GM12878 (cell line): ENCODE measurements around the gene GREB1. TPM values are rescaled to one million over a fixed set of nuclear protein-coding genes. Genes with fewer than 3 reads are reported as not detected.

ENCODE experiments used
- ATAC-seq: fragments of 200-7000 bp; cut with Tn5 transposase; 3 replicates; pipeline ENCODE4 v1.9.1; 2020; ENCODE audit warnings: mild to moderate bottlenecking, moderate library complexity
- BruUV-seq: library from RNA; stranded (reverse); fragments of 400-500 nt; replicated peaks from 2 replicates; lab custom pipeline; 2021; lab: Mats Ljungman, UMichigan
- CTCF ChIA-PET: fragments of 300-600 bp; sonication (Branson Sonifier 250); formaldehyde crosslinking; extraction: SDS; loops from one replicate; lab custom pipeline; 2021; ENCODE audit warnings: inconsistent platforms; lab: Yijun Ruan, JAX
- POLR2A ChIA-PET: fragments of 350-600 bp; formaldehyde crosslinking; extraction: SDS; loops from one replicate; lab custom pipeline; 2021; ENCODE audit warnings: inconsistent platforms; lab: Charles Lee
- RAD21 ChIA-PET: fragments of 300-600 bp; sonication (Branson Sonifier 250); formaldehyde crosslinking; loops from one replicate; lab custom pipeline; 2023; ENCODE audit warnings: antibody characterized with exemption; ENCODE audit not compliant: unreplicated experiment; lab: Charles Lee
- SMC1A ChIA-PET: fragments of 300-600 bp; sonication (Branson Sonifier 250); formaldehyde crosslinking; loops from one replicate; lab custom pipeline; 2023; ENCODE audit not compliant: unreplicated experiment, uncharacterized antibody; lab: Charles Lee
- DNase-seq: peaks from one replicate; pipeline ENCODE4 v3.0.0-alpha.2; 2011; ENCODE audit warnings: low read depth, low spot score
- FAIRE-seq: peaks from 3 replicates; lab custom pipeline; 2011; peaks lifted over from hg19 to GRCh38; lab: Jason Lieb, UNC
- H2AFZ ChIP-seq: 2 replicates; pipeline ENCODE4 v1.6.0; 2011; ENCODE audit warnings: low read depth, low read length, control low read depth; ENCODE audit not compliant: control insufficient read depth
- H3K27ac ChIP-seq: 2 replicates; pipeline ENCODE4 v1.5.1; 2011; ENCODE audit warnings: control low read depth; ENCODE audit not compliant: control insufficient read depth, insufficient read depth
- H3K27me3 ChIP-seq, 2 experiments: replicated peaks in 1 of 2; 2 replicates each; pipeline versions ENCODE4 v1.6.0 to v1.6.1; 2011; ENCODE audit warnings: low read length in 1 of 2; ENCODE audit not compliant: control insufficient read depth in 2 of 2, insufficient read depth in 2 of 2
- H3K36me3 ChIP-seq, 2 experiments: 2 replicates each; pipeline ENCODE4 v1.5.1; 2011; ENCODE audit warnings: low read length in 1 of 2; ENCODE audit not compliant: control insufficient read depth in 2 of 2, insufficient read depth in 2 of 2
- H3K4me1 ChIP-seq: 2 replicates; pipeline ENCODE4 v1.6.1; 2011; ENCODE audit warnings: mild to moderate bottlenecking, low read length, moderate library complexity, mixed read lengths; ENCODE audit not compliant: control insufficient read depth, insufficient read depth
- H3K4me2 ChIP-seq: 2 replicates; pipeline ENCODE4 v1.6.0; 2011; ENCODE audit warnings: control low read depth; ENCODE audit not compliant: control insufficient read depth, insufficient read depth
- H3K4me3 ChIP-seq: fragments of 200-600 bp; sonication (generic); 2 replicates; pipeline ENCODE4 v1.5.1; 2016
- H3K79me2 ChIP-seq: 2 replicates; pipeline ENCODE4 v1.6.0; 2011; ENCODE audit warnings: low read length; ENCODE audit not compliant: control insufficient read depth, insufficient read depth
- H3K9ac ChIP-seq: 2 replicates; pipeline ENCODE4 v1.8.0; 2011; ENCODE audit warnings: low read length, control low read depth, mixed read lengths; ENCODE audit not compliant: control insufficient read depth, insufficient read depth
- H3K9me3 ChIP-seq: replicated peaks from 3 replicates; pipeline ENCODE4 v1.5.1; 2011; ENCODE audit warnings: mild to moderate bottlenecking, low read length; ENCODE audit not compliant: control insufficient read depth, insufficient read depth
- H4K20me1 ChIP-seq: 2 replicates; pipeline ENCODE4 v1.6.0; 2011; ENCODE audit not compliant: control insufficient read depth, insufficient read depth
- ATF3 ChIP-seq: IDR thresholded peaks from 2 replicates; pipeline ENCODE4 v1.6.1; 2011; ENCODE audit warnings: low read depth, mild to moderate bottlenecking, low read length, moderate library complexity, borderline replicate concordance; ENCODE audit errors: extremely low read depth
- E4F1 ChIP-seq: fragments of 450-650 bp; IDR thresholded peaks from 2 replicates; pipeline ENCODE4 v1.6.1; 2018; ENCODE audit warnings: borderline replicate concordance, mild to moderate bottlenecking; ENCODE audit not compliant: partially characterized antibody
- EGR1 ChIP-seq, 2 experiments: IDR thresholded peaks; 1 replicate in 1 of 2; 2 replicates in 1 of 2; pipeline ENCODE4 v1.6.1; 2011 to 2012; ENCODE audit warnings: low read depth in 2 of 2, low read length in 2 of 2, borderline replicate concordance in 1 of 2, mild to moderate bottlenecking in 1 of 2, moderate library complexity in 1 of 2
- HCFC1 ChIP-seq: fragments of 150-350 bp; IDR thresholded peaks from 2 replicates; pipeline ENCODE4 v1.6.1; 2014; ENCODE audit warnings: low read length
- HDAC6 ChIP-seq: fragments of 200-600 bp; sonication (generic); IDR thresholded peaks from one replicate; pipeline ENCODE4 v1.8.0; 2017; ENCODE audit warnings: antibody characterized with exemption; ENCODE audit not compliant: unreplicated experiment
- MYC ChIP-seq: IDR thresholded peaks from 2 replicates; pipeline ENCODE4 v1.6.1; 2011; ENCODE audit warnings: mild to moderate bottlenecking, low read length, moderate library complexity, inconsistent platforms; ENCODE audit not compliant: insufficient read depth, insufficient replicate concordance, insufficient read length, severe bottlenecking
- NR2C2 ChIP-seq: IDR thresholded peaks from 2 replicates; pipeline ENCODE4 v1.6.1; 2011; ENCODE audit warnings: borderline replicate concordance, low read depth; ENCODE audit not compliant: control insufficient read depth, insufficient read length
- RFX5 ChIP-seq: IDR thresholded peaks from 2 replicates; pipeline ENCODE4 v1.6.1; 2011; ENCODE audit warnings: low read depth, low read length, improper control_type of control experiment
- SIN3A ChIP-seq: IDR thresholded peaks from 2 replicates; pipeline ENCODE4 v1.6.1; 2012; ENCODE audit warnings: low read depth, low read length, improper control_type of control experiment
- SMC3 ChIP-seq: IDR thresholded peaks from 2 replicates; pipeline ENCODE4 v1.6.1; 2011; ENCODE audit warnings: low read length, improper control_type of control experiment, borderline replicate concordance
- TAF1 ChIP-seq: IDR thresholded peaks from 2 replicates; pipeline ENCODE4 v1.6.1; 2011; ENCODE audit warnings: mild to moderate bottlenecking, low read depth, low read length, borderline replicate concordance
- TBL1XR1 ChIP-seq: IDR thresholded peaks from 2 replicates; pipeline ENCODE4 v1.6.1; 2012; ENCODE audit warnings: low read depth, low read length, improper control_type of control experiment
- ZNF687 ChIP-seq: fragments of 450-650 bp; IDR thresholded peaks from 2 replicates; pipeline ENCODE4 v1.6.1; 2017; ENCODE audit warnings: mild to moderate bottlenecking, moderate library complexity
- WGBS: methylation state at CpG from one replicate; pipeline ENCODE4 v1.1.6; 2016; ENCODE audit warnings: low lambda C conversion rate; ENCODE audit not compliant: insufficient replicate concordance, insufficient coverage; ENCODE audit errors: missing lambda C conversion rate; 5-methylcytosine and 5-hydroxymethylcytosine counted together
- in situ Hi-C: fragments of 300-500 bp; cut with MboI; formaldehyde crosslinking; loops from 9 replicates; pipeline ENCODE4 v1.14.3; 2018; ENCODE audit warnings: mixed read lengths
- intact Hi-C: fragments of 100-400 bp; cut with micrococcal nuclease; formaldehyde crosslinking; loops from one replicate; pipeline ENCODE4 v1.14.2; 2022; ENCODE audit not compliant: unreplicated experiment
- polyA plus RNA-seq, 11 experiments: library from polyadenylated mRNA; depleted of rRNA in 4 of 11; unstranded in 6 of 11; stranded (reverse) in 5 of 11; fragments of >200 nt; fragmentation: Nextera tagmentation in 4 of 11; fragmentation: Illumina TruSeq in 1 of 11; extraction: Ambion mirVana in 4 of 11; extraction: Trizol in 1 of 11; gene quantifications; 1 replicate in 1 of 11; 2 replicates in 10 of 11; pipeline versions ENCODE4 v1.2.1 to v1.2.3, GENCODE V29; 2011 to 2016; ENCODE audit warnings: inconsistent platforms in 2 of 11, missing spikeins in 2 of 11, low read depth in 1 of 11
- total RNA-seq, 4 experiments: library from RNA; depleted of rRNA in 3 of 4; stranded (reverse); fragments of >200 nt in 3 of 4; fragmentation: Illumina TruSeq in 1 of 4; extraction: Trizol in 1 of 4; gene quantifications; 2 replicates each; pipeline versions ENCODE4 v1.2.1 to v1.2.3, GENCODE V29; 2013 to 2021

The GREB1 gene
- total and polyA plus RNA-seq, 10 of the 15 experiments (the other 5 are each of a cell fraction or from before 2014, with no cell fraction given): 0.09 to 2.1 (median 0.37) TPM; not detected in 1

- TF ChIP-seq E4F1 (no peak), TBL1XR1 (no peak), SIN3A (no peak)
Measured at GRCh38 chr2:11576398-11576797, 42.6 kb downstream of the GREB1 start (continued).

GRCh38 chr2:11577101-11577883 lies 43.4 kb downstream of the GREB1 start:
- H3K4me2 ChIP-seq: no peak overlapping the region
- no peaks in the 10 kb centered on the region for H4K20me1 ChIP-seq
- in situ Hi-C loops: no loop called here
- no peaks in the 10 kb centered on the region for H3K36me3 ChIP-seq
- SMC1A ChIA-PET: no interaction called here
- H3K79me2 ChIP-seq: no peaks in the 10 kb centered on the region
- POLR2A ChIA-PET: no interaction called here
- CTCF ChIA-PET: no interaction called here
- no peaks in the 10 kb centered on the region for H3K4me1 ChIP-seq
- intact Hi-C loops: no loop called here
- H3K27me3 ChIP-seq: no peaks in the 10 kb centered on the region
- RAD21 ChIA-PET: interaction anchor here (0.6 kb wide), 1 partner anchor 199 kb away, joined by 3 read pairs; no protein-coding TSS in a partner anchor
- no peak for FAIRE-seq
- no peak overlapping the region for H2AFZ ChIP-seq
- H3K9me3 ChIP-seq: no peaks in the 10 kb centered on the region; the same call in 2 of the 3 replicates
- no peak overlapping the region for H3K27ac ChIP-seq
- H3K9ac ChIP-seq: no peak overlapping the region
- no TSS peak for BruUV-seq
- DNase-seq: no peak
- no peak for ATAC-seq
- no peak overlapping the region for H3K4me3 ChIP-seq
- 32% methylated on average over 14 of the region's 14 CpGs for WGBS
- TF ChIP-seq HDAC6: no peak
- TF ChIP-seq SMC3: no peak
- no peak for TF ChIP-seq NR2C2
- TF ChIP-seq ZNF687: no peak
- no peak for TF ChIP-seq EGR1 (IDR thresholded peaks at IDR 0.05; ENCODE audit: borderline replicate concordance in 1 of 2, low read depth in 2 of 2, low read length in 2 of 2)
- TF ChIP-seq ATF3: no peak
- no peak for TF ChIP-seq TAF1
- no peak for TF ChIP-seq RFX5
- no peak for TF ChIP-seq HCFC1
- no peak for TF ChIP-seq MYC
